Measurements from ENCODE around the gene TMSB4X. TPM values are rescaled to one million over a fixed set of nuclear protein-coding genes. Genes with fewer than 3 reads are reported as not detected.
"Not testable (repeated sequence)": the region's sequence is repeated elsewhere in the genome, so short reads cannot be mapped to it uniquely, and the experiment has no call there.

TMSB4X gene
- polyA plus RNA-seq, 1 of the 3 experiments (the other 2 are of a cell fraction): 4,830 TPM

DNA sequence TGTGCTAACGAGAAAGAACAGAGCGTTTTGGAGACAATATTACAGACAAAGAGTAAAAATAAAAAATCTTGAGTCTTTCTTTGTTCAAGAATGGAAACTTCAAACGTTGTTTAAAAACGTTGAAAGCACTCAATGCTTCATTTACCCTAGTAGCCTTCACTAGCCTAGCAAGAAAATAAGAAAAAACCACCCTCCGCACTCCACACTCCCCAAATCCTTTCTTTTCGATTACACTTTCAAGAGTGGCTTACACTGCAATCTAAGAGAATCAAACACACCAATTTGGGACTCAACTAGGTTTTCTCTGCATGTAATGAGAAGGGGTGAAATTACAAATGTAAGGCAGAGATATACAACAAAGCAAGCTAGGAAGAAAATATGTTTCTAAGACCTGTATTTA is 4.7 kb downstream of the TMSB4X start:
- 29% methylated on average over 6 of the region's 6 CpGs for WGBS (ENCODE audit: low lambda C conversion rate)
- POLR2A ChIA-PET: no interaction called here
- Histone ChIP-seq H3K27me3 (ENCODE audit: insufficient read depth) (no peaks in the 10 kb centered on the region), H3K4me3 (ENCODE audit: low read depth in 2 of 2, low read length in 1 of 2) (no peak overlapping the region), H3K27ac (ENCODE audit: low read depth in 2 of 2, low read length in 1 of 2) (peak overlapping the region; percentile 90 to 98; a peak in 3 of 4 replicates), H3K4me2 (no peak overlapping the region), H2AFZ (ENCODE audit: low read depth) (no peak overlapping the region), H3K79me2 (ENCODE audit: insufficient read depth) (peaks cover 34% of the 10 kb centered on the region), H4K20me1 (ENCODE audit: insufficient read depth) (peaks cover 20% of the 10 kb centered on the region; the same call in 1 of the 2 replicates), H3K36me3 (replicated peaks in 1 of 2; ENCODE audit: control insufficient read depth in 1 of 2, insufficient read depth in 2 of 2, low read length in 1 of 2) (peaks cover 6 to 25% of the 10 kb centered on the region in 2 experiments), H3K9me2 (no peaks in the 10 kb centered on the region), H3K4me1 (ENCODE audit: control insufficient read depth in 1 of 2, insufficient read depth in 2 of 2, low read depth in 1 of 2, low read length in 1 of 2) (no peaks in the 10 kb centered on the region; a peak in 1 of 4 replicates), H3K9me3 (no peaks in the 10 kb centered on the region), H3F3A (replicated peaks; ENCODE audit: insufficient read depth) (peaks cover 47% of the 10 kb centered on the region), H3K9ac (peak overlapping the region; percentile 100; the same call in 1 of the 2 replicates)
- DNase-seq: no peak
- CTCF ChIA-PET: interaction anchor here (2.0 kb wide), 1 partner anchor 33 kb away, joined by 13 read pairs; no protein-coding TSS in a partner anchor
- no peak for TF ChIP-seq EZH2phosphoT487 (IDR thresholded peaks at IDR 0.05; ENCODE audit: borderline replicate concordance, low read depth)
- TF ChIP-seq TCF12 (IDR thresholded peaks at IDR 0.05): 0 out of 2 replicates have a peak, but pooled peaks have one; percentile 14

DNA sequence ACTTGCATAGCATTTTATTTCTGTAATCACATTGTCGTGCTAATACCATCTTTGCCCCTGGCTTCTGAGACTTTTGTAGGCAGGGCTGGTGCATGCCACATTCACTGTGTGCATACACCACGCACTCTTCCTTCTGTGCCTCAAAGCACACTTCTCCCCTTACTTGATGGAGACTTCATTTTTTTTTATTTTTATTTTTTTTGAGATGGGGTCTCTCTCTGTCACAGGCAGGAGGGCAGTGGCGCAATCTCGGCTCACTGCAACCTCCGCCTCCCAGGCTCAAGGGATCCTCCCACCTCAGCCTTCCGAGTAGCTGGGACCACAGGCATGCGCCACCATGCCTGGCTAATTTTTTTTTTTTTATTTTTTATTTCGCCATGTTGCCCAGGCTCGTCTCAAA is 5.1 kb downstream of the TMSB4X start:
- Histone ChIP-seq H3K27ac (ENCODE audit: low read depth in 2 of 2, low read length in 1 of 2) (peak overlapping the region; percentile 90 to 98; a peak in 3 of 4 replicates), H4K20me1 (ENCODE audit: insufficient read depth) (peaks cover 20% of the 10 kb centered on the region; the same call in 1 of the 2 replicates), H3K9ac (peak overlapping the region; percentile 100; the same call in 1 of the 2 replicates), H3F3A (replicated peaks; ENCODE audit: insufficient read depth) (peaks cover 47% of the 10 kb centered on the region), H3K36me3 (replicated peaks in 1 of 2; ENCODE audit: control insufficient read depth in 1 of 2, insufficient read depth in 2 of 2, low read length in 1 of 2) (peaks cover 6 to 25% of the 10 kb centered on the region in 2 experiments), H3K79me2 (ENCODE audit: insufficient read depth) (peaks cover 29% of the 10 kb centered on the region)
- CTCF ChIA-PET: interaction anchor here (2.0 kb wide), 1 partner anchor 33 kb away, joined by 13 read pairs; no protein-coding TSS in a partner anchor
- DNase-seq; H2AFZ ChIP-seq (ENCODE audit: low read depth); H3K9me2 ChIP-seq; H3K4me1 ChIP-seq (ENCODE audit: control insufficient read depth in 1 of 2, insufficient read depth in 2 of 2, low read depth in 1 of 2, low read length in 1 of 2); H3K4me2 ChIP-seq; H3K9me3 ChIP-seq; H3K4me3 ChIP-seq (ENCODE audit: low read depth in 2 of 2, low read length in 1 of 2); POLR2A ChIA-PET; H3K27me3 ChIP-seq (ENCODE audit: insufficient read depth): not testable (repeated sequence)
- WGBS (ENCODE audit: low lambda C conversion rate): 52% methylated on average over 9 of the region's 9 CpGs

DNA sequence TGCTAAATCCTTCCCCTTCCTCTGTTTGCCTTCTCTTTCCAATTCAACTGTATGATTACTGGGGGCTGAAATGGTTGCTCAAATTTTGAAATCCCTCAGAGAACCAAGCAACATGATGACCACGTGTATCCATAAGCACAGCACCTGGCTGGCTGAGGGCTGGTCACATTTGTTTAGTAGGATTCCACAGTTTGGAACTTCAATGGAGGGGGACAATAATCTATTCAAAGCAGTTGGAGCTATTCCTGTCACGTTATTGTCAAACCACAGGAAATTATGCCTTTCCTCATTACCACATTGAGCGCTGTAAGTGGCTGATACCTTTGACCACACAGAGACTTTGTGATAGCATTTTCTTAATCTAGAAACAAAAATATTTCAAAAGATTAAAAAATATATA is 7.0 kb downstream of the TMSB4X start:
- 67% methylated on average over 3 of the region's 3 CpGs for WGBS (ENCODE audit: low lambda C conversion rate)
- no peak overlapping the region for H2AFZ ChIP-seq (ENCODE audit: low read depth)
- TF ChIP-seq SMC3 (IDR thresholded peaks at IDR 0.05; ENCODE audit: low read depth, low read length) (no peak), TEAD4 (IDR thresholded peaks at IDR 0.05; ENCODE audit: borderline replicate concordance, insufficient read depth) (no peak), MEF2A (IDR thresholded peaks at IDR 0.05; ENCODE audit: borderline replicate concordance, low read depth) (no peak)
- CTCF ChIA-PET: no interaction called here
- no peak overlapping the region for H3K4me2 ChIP-seq
- H3K36me3 ChIP-seq (replicated peaks in 1 of 2; ENCODE audit: control insufficient read depth in 1 of 2, insufficient read depth in 2 of 2, low read length in 1 of 2): peaks cover 6 to 9% of the 10 kb centered on the region in 2 experiments
- no peaks in the 10 kb centered on the region for H3K9me2 ChIP-seq
- POLR2A ChIA-PET: no interaction called here
- H3K79me2 ChIP-seq (ENCODE audit: insufficient read depth): peaks cover 11% of the 10 kb centered on the region; the same call in 1 of the 2 replicates
- H3K27ac ChIP-seq (ENCODE audit: low read depth in 2 of 2, low read length in 1 of 2): no peak overlapping the region
- no peak overlapping the region for H3K4me3 ChIP-seq (ENCODE audit: low read depth in 2 of 2, low read length in 1 of 2)
- DNase-seq: no peak
- H4K20me1 ChIP-seq (ENCODE audit: insufficient read depth): peaks cover 6% of the 10 kb centered on the region; the same call in 1 of the 2 replicates
- H3K9me3 ChIP-seq: no peaks in the 10 kb centered on the region
- H3K27me3 ChIP-seq (ENCODE audit: insufficient read depth): no peaks in the 10 kb centered on the region
- H3F3A ChIP-seq (replicated peaks; ENCODE audit: insufficient read depth): peaks cover 35% of the 10 kb centered on the region
- no peak overlapping the region for H3K9ac ChIP-seq
- no peaks in the 10 kb centered on the region; a peak in 1 of 4 replicates for H3K4me1 ChIP-seq (ENCODE audit: control insufficient read depth in 1 of 2, insufficient read depth in 2 of 2, low read depth in 1 of 2, low read length in 1 of 2)
